IMR-90 (cell line): ENCODE data around the gene HTR3E. TPM values are rescaled to one million over a fixed set of nuclear protein-coding genes. Genes with fewer than 3 reads are reported as not detected.
A peak's percentile ranks its signal among the peaks of the same experiment; 100 is the strongest.

ENCODE experiments used
- ATAC-seq: fragments of 200-7000 bp; cut with Tn5 transposase; 2 replicates; pipeline ENCODE4 v1.9.1; 2020; ENCODE audit warnings: low read depth, mild to moderate bottlenecking, moderate library complexity
- BruUV-seq: library from RNA; stranded (reverse); fragments of 400-500 nt; replicated peaks from 2 replicates; lab custom pipeline; 2021; lab: Mats Ljungman, UMichigan
- CTCF ChIA-PET: fragments of 300-600 bp; formaldehyde crosslinking; extraction: SDS; loops from one replicate; lab custom pipeline; 2021; ENCODE audit warnings: antibody characterized with exemption; lab: Yijun Ruan, JAX
- POLR2A ChIA-PET: fragments of 300-600 bp; sonication (Branson Sonifier 250); formaldehyde crosslinking; loops from one replicate; lab custom pipeline; 2022; ENCODE audit warnings: antibody characterized with exemption; ENCODE audit not compliant: unreplicated experiment; lab: Charles Lee
- DNase-seq: peaks from one replicate; pipeline ENCODE4 v3.0.0; 2013
- H2AFZ ChIP-seq: replicated peaks from 2 replicates; pipeline ENCODE3; 2013; ENCODE audit warnings: low read length, mild to moderate bottlenecking; ENCODE audit not compliant: poor library complexity
- H2AK5ac ChIP-seq: 2 replicates; pipeline ENCODE4 v1.6.1; 2013; ENCODE audit warnings: low read depth, low read length, inconsistent platforms
- H2AK9ac ChIP-seq: replicated peaks from 2 replicates; pipeline ENCODE3; 2013; ENCODE audit warnings: mild to moderate bottlenecking, low read depth, low read length, moderate library complexity; ENCODE audit not compliant: poor library complexity
- H2BK120ac ChIP-seq: 2 replicates; pipeline ENCODE4 v1.6.1; 2013; ENCODE audit warnings: low read depth, low read length, inconsistent platforms
- H2BK15ac ChIP-seq: 3 replicates; pipeline ENCODE4 v1.6.1; 2013; ENCODE audit warnings: low read depth, low read length, inconsistent platforms
- H2BK20ac ChIP-seq: 2 replicates; pipeline ENCODE4 v1.6.1; 2013; ENCODE audit warnings: low read depth, mild to moderate bottlenecking, inconsistent platforms, low read length, moderate library complexity
- H2BK5ac ChIP-seq: 2 replicates; pipeline ENCODE4 v1.6.1; 2013; ENCODE audit warnings: mild to moderate bottlenecking, low read depth, low read length, inconsistent platforms; ENCODE audit not compliant: poor library complexity, severe bottlenecking
- H3K14ac ChIP-seq: replicated peaks from 2 replicates; pipeline ENCODE4 v1.6.1; 2013; ENCODE audit warnings: low read depth, low read length, inconsistent platforms
- H3K18ac ChIP-seq: 2 replicates; pipeline ENCODE4 v1.6.1; 2013; ENCODE audit warnings: low read depth, low read length, control low read depth
- H3K23ac ChIP-seq: 2 replicates; pipeline ENCODE4 v1.6.1; 2013; ENCODE audit warnings: low read depth, low read length, inconsistent platforms
- H3K27ac ChIP-seq: 2 replicates; pipeline ENCODE4 v1.5.1; 2013; ENCODE audit warnings: mild to moderate bottlenecking, control low read depth, low read length; ENCODE audit not compliant: insufficient read depth
- H3K27me3 ChIP-seq: 2 replicates; pipeline ENCODE4 v1.6.1; 2013; ENCODE audit warnings: low read length; ENCODE audit not compliant: control insufficient read depth, insufficient read depth
- H3K36me3 ChIP-seq: 2 replicates; pipeline ENCODE4 v1.6.1; 2013; ENCODE audit warnings: low read length, mixed read lengths; ENCODE audit not compliant: control insufficient read depth, insufficient read depth
- H3K4ac ChIP-seq: 2 replicates; pipeline ENCODE4 v1.6.1; 2013; ENCODE audit warnings: low read depth, low read length, inconsistent platforms
- H3K4me1 ChIP-seq: 2 replicates; pipeline ENCODE4 v1.6.1; 2013; ENCODE audit warnings: low read length, mixed read lengths; ENCODE audit not compliant: control insufficient read depth, insufficient read depth
- H3K4me2 ChIP-seq: 2 replicates; pipeline ENCODE4 v1.6.1; 2013; ENCODE audit warnings: low read depth, mild to moderate bottlenecking, control low read depth, low read length, moderate library complexity
- H3K4me3 ChIP-seq: 2 replicates; pipeline ENCODE4 v1.5.1; 2013; ENCODE audit warnings: low read depth, mild to moderate bottlenecking, control low read depth, low read length, moderate library complexity; ENCODE audit not compliant: insufficient read depth
- H3K56ac ChIP-seq: 2 replicates; pipeline ENCODE4 v1.6.1; 2013; ENCODE audit warnings: low read length, inconsistent platforms; ENCODE audit not compliant: insufficient read depth; ENCODE audit errors: extremely low read depth
- H3K79me1 ChIP-seq, 2 experiments: 2 replicates each; pipeline ENCODE4 v1.6.1; 2013; ENCODE audit warnings: low read length in 2 of 2, inconsistent platforms in 1 of 2, low read depth in 1 of 2
- H3K9ac ChIP-seq: 2 replicates; pipeline ENCODE4 v1.6.1; 2013; ENCODE audit warnings: low read depth, low read length, control low read depth
- H3K9me1 ChIP-seq: 2 replicates; pipeline ENCODE4 v1.6.1; 2013; ENCODE audit warnings: low read length, inconsistent platforms; ENCODE audit not compliant: insufficient read depth
- H3K9me3 ChIP-seq: 2 replicates; pipeline ENCODE4 v1.6.1; 2013; ENCODE audit warnings: low read length; ENCODE audit not compliant: control insufficient read depth, insufficient read depth
- H4K20me1 ChIP-seq: 2 replicates; pipeline ENCODE4 v1.6.1; 2013; ENCODE audit warnings: low read length, inconsistent platforms; ENCODE audit not compliant: insufficient read depth
- H4K5ac ChIP-seq: 2 replicates; pipeline ENCODE4 v1.6.1; 2013; ENCODE audit warnings: mild to moderate bottlenecking, low read depth, low read length, control low read depth
- H4K8ac ChIP-seq, 2 experiments: 2 replicates each; pipeline ENCODE4 v1.6.1; 2013; ENCODE audit warnings: low read depth in 2 of 2, low read length in 2 of 2, control low read depth in 1 of 2, inconsistent platforms in 1 of 2
- H4K91ac ChIP-seq: 2 replicates; pipeline ENCODE4 v1.6.1; 2013; ENCODE audit warnings: low read depth, low read length, inconsistent platforms; ENCODE audit not compliant: insufficient read depth
- CEBPB ChIP-seq: IDR thresholded peaks from 2 replicates; pipeline ENCODE4 v1.6.1; 2012; ENCODE audit warnings: low read depth, low read length, improper control_type of control experiment
- CHD1 ChIP-seq: IDR thresholded peaks from 2 replicates; pipeline ENCODE4 v1.6.1; 2012; ENCODE audit warnings: low read depth, low read length, improper control_type of control experiment
- CTCF ChIP-seq: conservative IDR thresholded peaks from 2 replicates; pipeline ENCODE4 v1.5.1; 2012; ENCODE audit warnings: mild to moderate bottlenecking, low read depth, low read length, improper control_type of control experiment
- FOS ChIP-seq: fragments of 150-350 bp; IDR thresholded peaks from 2 replicates; pipeline ENCODE4 v1.6.1; 2016; ENCODE audit warnings: low read depth, low read length
- MAFK ChIP-seq: IDR thresholded peaks from 2 replicates; pipeline ENCODE4 v1.6.1; 2012; ENCODE audit warnings: low read depth, low read length, improper control_type of control experiment
- MAZ ChIP-seq: IDR thresholded peaks from 2 replicates; pipeline ENCODE4 v1.6.1; 2012; ENCODE audit warnings: low read depth, mild to moderate bottlenecking, low read length, improper control_type of control experiment, moderate library complexity, borderline replicate concordance
- MXI1 ChIP-seq: IDR thresholded peaks from 2 replicates; pipeline ENCODE4 v1.6.1; 2012; ENCODE audit warnings: low read depth, mild to moderate bottlenecking, low read length, moderate library complexity, borderline replicate concordance
- NFE2L2 ChIP-seq: fragments of 150-350 bp; IDR thresholded peaks from 2 replicates; pipeline ENCODE4 v1.6.1; 2016; ENCODE audit warnings: low read depth, mild to moderate bottlenecking, low read length
- POLR2A ChIP-seq: IDR thresholded peaks from 2 replicates; pipeline ENCODE4 v1.6.1; 2012; ENCODE audit warnings: mild to moderate bottlenecking, low read depth, low read length
- RAD21 ChIP-seq: IDR thresholded peaks from 2 replicates; pipeline ENCODE4 v1.6.1; 2012; ENCODE audit warnings: low read length, improper control_type of control experiment
- RCOR1 ChIP-seq: IDR thresholded peaks from 2 replicates; pipeline ENCODE4 v1.6.1; 2012; ENCODE audit warnings: mild to moderate bottlenecking, low read length, improper control_type of control experiment; ENCODE audit not compliant: insufficient replicate concordance
- RFX5 ChIP-seq: IDR thresholded peaks from 2 replicates; pipeline ENCODE4 v1.8.0; 2012; ENCODE audit warnings: low read depth, mild to moderate bottlenecking, low read length, moderate library complexity
- SMC3 ChIP-seq: fragments of 150-350 bp; IDR thresholded peaks from 2 replicates; pipeline ENCODE4 v1.6.1; 2016; ENCODE audit warnings: low read depth, mild to moderate bottlenecking, antibody characterized with exemption, low read length, moderate library complexity
- USF2 ChIP-seq: fragments of 150-350 bp; IDR thresholded peaks from 2 replicates; pipeline ENCODE4 v1.6.1; 2017; ENCODE audit warnings: mild to moderate bottlenecking, antibody characterized with exemption, low read length, low read depth
- WGBS, 2 experiments: methylation state at CpG; one replicate each; pipeline versions ENCODE4 v1.1.5 to v1.1.7; 2013; ENCODE audit warnings: missing lambda C conversion rate in 2 of 2; ENCODE audit not compliant: insufficient read length in 1 of 2; ENCODE audit errors: extremely low coverage in 2 of 2; 5-methylcytosine and 5-hydroxymethylcytosine counted together
- dilution Hi-C: fragments of 300-500 bp; cut with HindIII; formaldehyde crosslinking; loops from one replicate; pipeline ENCODE4 v1.14.3; 2018; ENCODE audit warnings: low sequenced_read_pairs; ENCODE audit not compliant: unreplicated experiment
- in situ Hi-C: fragments of 300-500 bp; cut with MboI; formaldehyde crosslinking; loops from 3 replicates; pipeline ENCODE4 v1.14.3; 2019; ENCODE audit warnings: low sequenced_read_pairs, inconsistent platforms, mixed read lengths
- intact Hi-C: fragments of 100-400 bp; cut with micrococcal nuclease; formaldehyde crosslinking; loops from 2 replicates; pipeline ENCODE4 v1.10.0; 2022
- polyA plus RNA-seq, 3 experiments: library from polyadenylated mRNA; depleted of rRNA; stranded (reverse); fragments of >200 nt; gene quantifications; 2 replicates each; pipeline ENCODE4 v1.2.3, GENCODE V29; 2012; ENCODE audit warnings: low replicate concordance in 1 of 3
- total RNA-seq: library from RNA; depleted of rRNA; stranded (reverse); fragments of >200 nt; gene quantifications from 2 replicates; pipeline ENCODE4 v1.2.3, GENCODE V29; 2012

The HTR3E gene
- total and polyA plus RNA-seq, 2 of the 4 experiments (the other 2 are of a cell fraction), result not detected

- H2AK5ac ChIP-seq, result peak within 1 kb of the TSS; percentile 61
- H4K5ac ChIP-seq, result peak within 1 kb of the TSS; percentile 78
- in situ Hi-C loops (no loop called here), dilution Hi-C loops (no loop called here), intact Hi-C loops (loop anchor here (2.0 kb wide), 1 partner anchor 113 kb away; the partner anchor contains the start of genes ALG3 and EEF1AKMT4)
- CTCF ChIA-PET, result no interaction called here
- peaks cover 6% of the 10 kb centered on the region for H3K36me3 ChIP-seq
- peak within 1 kb of the TSS; percentile 89 for H3K56ac ChIP-seq
- peak within 1 kb of the TSS; percentile 57 to 98 for H4K8ac ChIP-seq
- H3K9me1 ChIP-seq, result peaks cover 7% of the 10 kb centered on the region
- peak within 1 kb of the TSS; percentile 95 for H3K9ac ChIP-seq
- H3K4me2 ChIP-seq, result peak within 1 kb of the TSS; percentile 77
- H2BK120ac ChIP-seq, result peak within 1 kb of the TSS; percentile 69
- ATAC-seq (peak; percentile 87), DNase-seq (peak; percentile 91)
- H3K4me1 ChIP-seq, result no peaks in the 10 kb centered on the region; the same call in 1 of the 2 replicates
- peak within 1 kb of the TSS; percentile 97 for H3K14ac ChIP-seq
- H3K4ac ChIP-seq, result peak within 1 kb of the TSS; percentile 95
- peak within 1 kb of the TSS; percentile 91 for H3K23ac ChIP-seq
- 0% methylated on average over 26 of the region's 56 CpGs; no CpG with 5 or more reads in 1 of the 2 experiments for WGBS, 2 experiments
- peak within 1 kb of the TSS; percentile 36; the same call in 1 of the 2 replicates for H2BK20ac ChIP-seq
- H4K91ac ChIP-seq, result peak within 1 kb of the TSS; percentile 83
- POLR2A ChIA-PET, result no interaction called here
- peak within 1 kb of the TSS; percentile 91 for H3K4me3 ChIP-seq
- H4K20me1 ChIP-seq, result no peaks in the 10 kb centered on the region; the same call in 1 of the 2 replicates
- BruUV-seq, result no TSS peak
- H3K27ac ChIP-seq, result peak within 1 kb of the TSS; percentile 87
- H2AFZ ChIP-seq, result peak within 1 kb of the TSS; percentile 98
- H2BK5ac ChIP-seq, result peak within 1 kb of the TSS; percentile 88
- no peaks in the 10 kb centered on the region for H3K9me3 ChIP-seq
- peak within 1 kb of the TSS; percentile 76 for H3K18ac ChIP-seq
- peaks cover 8 to 41% of the 10 kb centered on the region in 2 experiments for H3K79me1 ChIP-seq
- peak within 1 kb of the TSS; percentile 95 for H2AK9ac ChIP-seq
- H3K27me3 ChIP-seq, result no peaks in the 10 kb centered on the region
- H2BK15ac ChIP-seq, result peak within 1 kb of the TSS; percentile 84; the same call in 1 of the 3 replicates
- TF ChIP-seq RCOR1 (no peak), CEBPB (no peak), RAD21 (peak; percentile 33), CTCF (peak; percentile 47), MXI1 (peak; percentile 73), NFE2L2 (no peak), CHD1 (peak; percentile 75; the same call in 1 of the 2 replicates), MAZ (no peak), SMC3 (peak; percentile 44), RFX5 (no peak), MAFK (no peak), FOS (no peak), POLR2A (peak; percentile 71), USF2 (no peak)
Measured at GRCh38 chr3:184135149-184135910, 38.5 kb downstream of the HTR3E start, which contains the start of gene EIF2B5. Gene EIF2B5 (plus strand): TSS chr3:184135358. CDS start chr3:184135386, 28 bp downstream.
